HG03460 (cell line): ENCODE data around the gene CCDC184.
"Not testable (repeated sequence)": the region's sequence is repeated elsewhere in the genome, so short reads cannot be mapped to it uniquely, and the experiment has no call there.

ENCODE experiments used
- ATAC-seq: cut with Tn5 transposase; IDR thresholded peaks from one replicate; pipeline ENCODE4 v1.9.1; 2021; ENCODE audit not compliant: unreplicated experiment

CCDC184 gene

GRCh38 chr12:48201516-48201915 lies 18.1 kb downstream of the CCDC184 start:
- no peak for ATAC-seq

GRCh38 chr12:48202766-48203165 lies 19.3 kb downstream of the CCDC184 start:
- ATAC-seq: no peak

- ATAC-seq: no peak
Measured at GRCh38 chr12:48203192-48203591, 19.7 kb downstream of the CCDC184 start, which contains the start of gene OR10AD1. TSS of gene OR10AD1 (minus strand) at chr12:48203292. CDS start at chr12:48203292, 0 bp downstream.

GRCh38 chr12:48209495-48209894 lies 26.1 kb downstream of the CCDC184 start:
- not testable (repeated sequence) for ATAC-seq

GRCh38 chr12:48216785-48217184 lies 33.3 kb downstream of the CCDC184 start:
- ATAC-seq: no peak

GRCh38 chr12:48219631-48220030 lies 36.2 kb downstream of the CCDC184 start:
- no peak for ATAC-seq

- ATAC-seq: no peak
Measured at GRCh38 chr12:48220701-48221100, 37.3 kb downstream of the CCDC184 start.

- no peak for ATAC-seq
Measured at GRCh38 chr12:48221645-48222044, 38.2 kb downstream of the CCDC184 start.

GRCh38 chr12:48224533-48224932 lies 41.1 kb downstream of the CCDC184 start:
- ATAC-seq: not testable (repeated sequence)

- not testable (repeated sequence) for ATAC-seq
Measured at GRCh38 chr12:48231169-48231958, 47.9 kb downstream of the CCDC184 start.
